GM18507 (cell line): Measurements from ENCODE around the gene MTCH1.
"Not testable (repeated sequence)": the region's sequence is repeated elsewhere in the genome, so short reads cannot be mapped to it uniquely, and the experiment has no call there.

ENCODE experiments used
- DNase-seq: peaks from one replicate; pipeline ENCODE4 v3.0.0; 2011; ENCODE audit warnings: low read depth; ENCODE audit not compliant: insufficient read length; ENCODE audit errors: extremely low spot score
- FAIRE-seq: peaks from 2 replicates; lab custom pipeline; 2011; peaks lifted over from hg19 to GRCh38; lab: Jason Lieb, UNC

The MTCH1 gene

GRCh38 chr6:36958775-36959554 is 27.0 kb downstream of the MTCH1 start:
- DNase-seq (no peak), FAIRE-seq (no peak)

- FAIRE-seq (no peak), DNase-seq (no peak)
Observed at GRCh38 chr6:36957773-36958271, 28.2 kb downstream of the MTCH1 start.

- DNase-seq (no peak), FAIRE-seq (no peak)
Observed at GRCh38 chr6:36956446-36956820, 29.6 kb downstream of the MTCH1 start.

GRCh38 chr6:36955671-36956445 is 30.1 kb downstream of the MTCH1 start:
- FAIRE-seq, result no peak

GRCh38 chr6:36955136-36955535 is 30.9 kb downstream of the MTCH1 start:
- FAIRE-seq (no peak), DNase-seq (no peak)

More at GRCh38 chr6:36955671-36956445, 30.1 kb downstream of the MTCH1 start:
- no peak for DNase-seq

- FAIRE-seq (no peak), DNase-seq (no peak)
Observed at GRCh38 chr6:36954262-36954931, 31.6 kb downstream of the MTCH1 start, which contains the start of gene PI16. PI16 (plus strand) TSS chr6:36954738; CDS start chr6:36954761, 23 bp downstream.

- DNase-seq (no peak), FAIRE-seq (no peak)
Observed at GRCh38 chr6:36953931-36954261, 32.1 kb downstream of the MTCH1 start.

- FAIRE-seq (no peak), DNase-seq (no peak)
Observed at GRCh38 chr6:36949636-36950035, 36.4 kb downstream of the MTCH1 start.

GRCh38 chr6:36949076-36949475 is 36.9 kb downstream of the MTCH1 start:
- not testable (repeated sequence) for FAIRE-seq, DNase-seq

- DNase-seq, result no peak
- no peak for FAIRE-seq
Observed at GRCh38 chr6:36947570-36948351, 38.2 kb downstream of the MTCH1 start.

GRCh38 chr6:36946526-36946925 is 39.5 kb downstream of the MTCH1 start:
- FAIRE-seq, result no peak
- no peak for DNase-seq

GRCh38 chr6:36945301-36945700 is 40.7 kb downstream of the MTCH1 start:
- DNase-seq (no peak), FAIRE-seq (no peak)

- FAIRE-seq (no peak), DNase-seq (no peak)
Observed at GRCh38 chr6:36944650-36945049, 41.3 kb downstream of the MTCH1 start.

- FAIRE-seq, DNase-seq: not testable (repeated sequence)
Observed at GRCh38 chr6:36942329-36942728, 43.7 kb downstream of the MTCH1 start.

GRCh38 chr6:36941561-36941960 is 44.4 kb downstream of the MTCH1 start:
- DNase-seq, FAIRE-seq: not testable (repeated sequence)

GRCh38 chr6:36940027-36940426 is 46.0 kb downstream of the MTCH1 start:
- DNase-seq (no peak), FAIRE-seq (no peak)

GRCh38 chr6:36939005-36939404 is 47.0 kb downstream of the MTCH1 start:
- FAIRE-seq, DNase-seq: not testable (repeated sequence)

- FAIRE-seq (no peak), DNase-seq (no peak)
Observed at GRCh38 chr6:36938536-36938935, 47.5 kb downstream of the MTCH1 start.

GRCh38 chr6:36937896-36938295 is 48.1 kb downstream of the MTCH1 start:
- no peak for FAIRE-seq

More at GRCh38 chr6:36937896-36938295, 48.1 kb downstream of the MTCH1 start:
- DNase-seq, result no peak
